Hypothalamus (tissue), 51 donors: ENCODE measurements around the gene NUTM2A.
"Not testable (repeated sequence)": the region's sequence is repeated elsewhere in the genome, so short reads cannot be mapped to it uniquely, and the experiment has no call there.

ENCODE experiments used
- DNase-seq, 51 donors: peaks; one replicate each; lab custom pipeline; 2025; lab: John Stamatoyannopoulos, UW

NUTM2A gene, protein sequence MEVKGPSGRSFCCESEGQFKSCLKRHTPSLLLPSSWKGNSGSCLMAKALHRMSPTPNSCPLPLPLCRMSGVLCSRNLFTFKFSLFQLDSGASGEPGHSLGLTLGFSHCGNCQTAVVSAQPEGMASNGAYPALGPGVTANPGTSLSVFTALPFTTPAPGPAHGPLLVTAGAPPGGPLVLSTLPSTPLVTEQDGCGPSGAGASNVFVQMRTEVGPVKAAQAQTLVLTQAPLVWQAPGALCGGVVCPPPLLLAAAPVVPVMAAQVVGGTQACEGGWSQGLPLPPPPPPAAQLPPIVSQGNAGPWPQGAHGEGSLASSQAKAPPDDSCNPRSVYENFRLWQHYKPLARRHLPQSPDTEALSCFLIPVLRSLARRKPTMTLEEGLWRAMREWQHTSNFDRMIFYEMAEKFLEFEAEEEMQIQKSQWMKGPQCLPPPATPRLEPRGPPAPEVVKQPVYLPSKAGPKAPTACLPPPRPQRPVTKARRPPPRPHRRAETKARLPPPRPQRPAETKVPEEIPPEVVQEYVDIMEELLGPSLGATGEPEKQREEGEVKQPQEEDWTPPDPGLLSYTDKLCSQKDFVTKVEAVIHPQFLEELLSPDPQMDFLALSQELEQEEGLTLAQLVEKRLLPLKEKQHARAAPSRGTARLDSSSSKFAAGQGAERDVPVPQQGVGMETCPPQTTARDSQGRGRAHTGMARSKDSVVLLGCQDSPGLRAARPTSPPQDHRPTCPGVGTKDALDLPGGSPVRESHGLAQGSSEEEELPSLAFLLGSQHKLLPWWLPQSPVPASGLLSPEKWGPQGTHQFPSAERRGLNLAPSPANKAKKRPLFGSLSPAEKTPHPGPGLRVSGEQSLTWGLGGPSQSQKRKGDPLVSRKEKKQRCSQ

DNA sequence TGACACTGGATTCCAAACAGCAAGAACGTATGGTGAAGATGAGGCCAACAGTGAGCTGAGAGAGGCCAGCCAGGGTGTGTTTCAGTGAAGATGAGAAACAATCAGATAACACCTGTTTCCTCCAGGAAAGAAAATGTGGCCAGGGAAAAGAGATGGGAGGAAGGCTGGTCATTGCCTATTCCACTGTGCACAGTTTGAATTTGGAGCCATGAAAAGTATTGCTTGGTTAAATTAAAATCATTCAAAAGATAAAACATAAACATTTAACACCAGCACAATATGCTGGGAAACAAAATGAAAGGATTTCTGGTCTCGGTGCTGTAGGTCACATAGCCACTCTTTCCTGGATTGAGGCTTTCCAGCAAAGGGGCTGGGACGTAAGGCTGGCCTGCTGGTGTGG, at the start of gene NUTM2A:
NUTM2A (plus strand) TSS at position 301 of the 400 bp plus-strand sequence. CDS start 383 bp downstream, outside the sequence.
- not testable (repeated sequence) for DNase-seq

DNA sequence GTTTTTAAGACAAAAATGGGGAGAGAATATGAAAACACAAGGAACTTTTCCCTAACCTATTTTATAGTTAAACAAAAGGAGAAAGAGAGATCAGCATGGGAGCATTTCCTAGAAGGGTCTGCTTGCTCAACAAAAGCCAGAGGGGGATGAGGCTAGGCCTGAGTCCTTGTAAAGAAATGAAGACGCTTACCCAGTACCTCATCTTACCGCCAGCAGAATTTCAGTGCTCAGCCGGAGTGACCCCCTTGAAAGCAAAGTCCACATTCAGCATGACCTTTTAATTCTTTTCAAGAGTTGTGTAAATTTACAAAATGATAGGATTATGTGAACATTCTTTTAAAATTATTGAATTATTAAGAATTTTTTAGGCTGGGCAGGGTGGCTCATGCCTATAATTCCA, 47.7 kb upstream of the NUTM2A start:
- DNase-seq = not testable (repeated sequence)

DNA sequence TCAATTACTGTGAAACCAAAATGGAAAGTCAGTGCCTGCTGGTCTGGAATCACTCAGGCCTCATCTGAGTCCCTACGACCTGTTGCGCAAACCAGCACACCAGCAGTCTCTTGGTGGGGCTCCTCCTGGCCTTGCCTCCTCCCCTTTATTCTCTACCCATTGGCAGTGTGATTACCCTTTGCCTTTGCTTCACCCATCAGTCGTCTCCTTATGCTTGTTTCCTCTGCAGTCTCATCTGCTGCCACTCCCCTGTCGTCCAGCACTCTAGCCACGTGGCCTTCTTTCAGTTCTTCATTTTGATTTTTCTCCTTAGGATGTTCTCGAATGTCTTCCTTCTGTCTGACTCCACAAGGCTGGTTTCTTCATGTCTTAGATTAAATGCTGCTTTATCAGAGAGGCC, 40.8 kb upstream of the NUTM2A start:
- not testable (repeated sequence) for DNase-seq

DNA sequence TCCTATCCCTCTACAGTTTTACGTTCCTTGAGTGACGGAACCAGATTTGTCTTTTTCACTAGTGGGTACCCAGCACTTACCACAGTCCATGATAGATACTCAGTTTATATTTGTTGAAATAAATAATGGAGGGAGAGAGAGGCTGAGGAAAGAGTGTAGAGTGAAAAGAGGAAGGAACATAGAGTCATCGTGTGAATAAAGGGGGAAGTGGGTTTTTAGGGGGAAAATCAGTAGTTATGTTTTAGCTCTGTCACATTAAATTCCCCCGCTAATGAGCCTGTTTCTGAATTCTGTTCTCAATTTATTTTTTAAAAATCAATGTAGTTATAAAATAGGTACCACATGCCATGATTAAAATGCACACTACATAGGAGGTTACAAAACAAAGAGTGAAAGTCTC, 39.2 kb upstream of the NUTM2A start:
- not testable (repeated sequence) for DNase-seq

DNA sequence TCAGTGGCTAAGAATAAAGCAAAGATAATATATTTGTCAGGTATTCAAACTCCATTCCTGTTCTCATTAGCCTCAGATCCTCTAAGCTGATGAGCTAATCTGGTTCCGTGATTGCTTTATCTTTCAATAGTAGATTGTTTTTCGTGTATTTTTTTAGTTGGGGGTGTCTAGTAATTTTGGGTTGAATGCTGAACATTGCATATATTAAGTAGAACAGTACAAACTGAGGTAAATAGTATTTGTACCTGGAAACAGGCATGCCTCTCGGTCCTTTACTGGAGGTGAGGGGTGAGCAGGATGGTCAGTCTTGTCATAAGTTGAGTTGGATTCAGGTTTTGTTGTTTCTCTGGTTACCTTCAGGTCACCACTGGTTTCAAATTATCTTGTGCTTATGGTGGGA, 37.7 kb upstream of the NUTM2A start:
- not testable (repeated sequence) for DNase-seq

DNA sequence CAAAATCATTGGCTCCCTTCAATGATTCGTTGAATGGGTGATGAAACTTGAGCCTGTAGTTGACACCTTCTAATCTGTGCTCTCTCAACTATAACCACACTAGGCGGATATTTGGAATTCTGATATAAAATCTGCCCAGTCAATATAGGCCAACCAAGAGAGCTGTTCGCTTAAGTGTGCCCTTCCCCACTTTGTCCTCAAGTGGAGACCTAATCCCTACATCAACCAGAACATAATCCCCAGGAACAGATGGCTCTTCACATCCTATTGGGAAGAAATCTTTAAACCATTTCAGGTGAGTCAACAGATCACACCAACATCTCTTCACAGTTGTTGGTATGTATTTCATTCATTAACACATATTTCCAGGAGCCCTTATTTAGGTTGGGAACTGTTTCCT, 33.4 kb upstream of the NUTM2A start:
- DNase-seq = not testable (repeated sequence)

DNA sequence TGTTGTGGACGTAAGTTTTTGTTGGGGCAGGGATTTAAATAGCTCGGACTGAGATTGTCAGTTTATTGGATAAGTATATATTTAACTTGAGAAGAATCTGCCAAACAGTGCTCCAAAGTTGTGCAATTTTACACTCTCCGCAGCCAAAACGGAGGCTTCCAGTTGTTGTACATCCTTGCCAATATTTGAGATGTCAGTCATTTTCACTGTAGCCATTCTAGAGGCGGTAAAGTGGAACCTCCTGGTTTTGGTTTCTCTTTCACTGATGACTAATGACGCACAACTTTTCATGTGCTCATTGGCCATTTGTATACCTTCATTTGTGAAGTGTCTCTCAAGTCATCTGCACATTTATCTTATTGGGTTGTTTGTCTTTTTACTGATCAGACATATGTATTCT, 24.3 kb upstream of the NUTM2A start:
- DNase-seq = not testable (repeated sequence)

DNA sequence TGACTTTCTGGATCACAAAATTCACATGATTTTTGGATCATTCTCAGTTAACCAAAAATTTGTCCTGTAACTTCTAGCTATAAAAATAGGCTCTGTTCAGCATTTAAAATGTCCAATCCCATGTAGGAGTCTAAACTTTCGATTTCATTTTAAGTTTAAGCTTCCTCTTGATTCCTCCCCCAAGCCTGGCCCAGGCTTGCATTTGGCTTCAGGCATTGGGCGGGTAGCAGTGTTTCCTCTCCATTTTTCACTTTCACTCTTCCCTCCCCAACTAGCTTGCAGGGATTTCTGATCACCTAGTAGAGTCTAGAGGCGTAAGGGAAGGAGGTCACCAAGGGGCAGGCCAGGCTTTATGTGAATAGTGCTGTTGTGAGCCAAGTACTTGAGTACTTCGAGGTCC, 20.4 kb upstream of the NUTM2A start:
- DNase-seq = not testable (repeated sequence)

DNA sequence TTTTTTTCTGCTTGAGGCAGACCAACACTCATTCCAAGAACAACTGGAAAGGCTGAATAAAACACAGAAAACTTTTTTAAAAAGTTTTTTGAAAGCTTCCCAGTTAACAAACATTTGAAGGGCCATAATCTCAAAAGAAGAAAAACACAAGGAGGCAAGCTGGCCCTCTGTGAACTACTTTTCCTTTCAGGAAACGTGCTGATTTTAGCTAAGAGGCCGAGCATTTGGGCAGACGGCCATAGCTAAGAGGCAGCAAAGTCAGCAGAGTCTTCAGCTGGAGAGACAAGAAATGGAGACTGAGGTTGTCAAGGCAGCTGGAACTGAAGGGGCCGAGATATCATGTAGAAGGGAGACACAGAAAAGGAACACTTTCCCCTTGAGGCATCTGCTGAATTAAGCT, 18.3 kb upstream of the NUTM2A start:
- peak in 1 of 51 donors; percentile 5 for DNase-seq

DNA sequence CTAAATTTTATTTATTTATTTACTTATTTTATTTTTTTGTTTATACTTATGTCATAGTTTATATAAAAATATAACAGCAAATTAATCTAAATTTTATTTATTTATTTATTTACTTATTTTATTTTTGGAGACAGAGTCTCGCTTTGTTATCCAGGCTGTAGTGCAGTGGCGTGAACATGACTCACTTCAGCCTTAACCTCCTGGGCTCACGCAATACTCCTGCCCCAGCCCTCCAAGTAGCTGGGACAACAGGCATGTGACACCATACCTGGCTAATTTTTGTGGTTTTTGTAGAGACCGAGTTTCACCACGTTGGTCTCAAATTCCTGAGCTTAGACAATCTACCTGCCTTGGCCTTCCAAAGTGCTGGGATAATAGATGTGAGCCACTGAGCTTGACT, 14.9 kb upstream of the NUTM2A start:
- not testable (repeated sequence) for DNase-seq

DNA sequence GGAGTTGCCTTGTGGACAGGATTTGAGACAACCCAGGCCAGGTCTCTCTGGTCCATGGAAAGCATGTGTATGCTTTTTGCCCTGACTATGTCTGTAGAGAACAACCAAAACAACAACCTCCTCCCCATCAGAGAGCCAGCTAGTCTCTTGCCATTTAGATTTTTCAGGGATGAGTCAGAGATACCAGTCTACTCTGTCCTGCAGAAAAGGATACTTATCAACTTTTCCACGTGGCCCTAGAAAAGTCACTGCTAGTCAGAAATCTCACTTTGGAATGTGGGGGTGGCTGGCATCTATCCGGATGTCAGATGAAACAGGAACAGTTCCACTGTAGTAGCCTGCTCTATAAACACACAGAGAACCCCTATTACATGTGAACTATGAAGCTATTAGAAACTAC, 13.4 kb upstream of the NUTM2A start:
- DNase-seq = not testable (repeated sequence)

DNA sequence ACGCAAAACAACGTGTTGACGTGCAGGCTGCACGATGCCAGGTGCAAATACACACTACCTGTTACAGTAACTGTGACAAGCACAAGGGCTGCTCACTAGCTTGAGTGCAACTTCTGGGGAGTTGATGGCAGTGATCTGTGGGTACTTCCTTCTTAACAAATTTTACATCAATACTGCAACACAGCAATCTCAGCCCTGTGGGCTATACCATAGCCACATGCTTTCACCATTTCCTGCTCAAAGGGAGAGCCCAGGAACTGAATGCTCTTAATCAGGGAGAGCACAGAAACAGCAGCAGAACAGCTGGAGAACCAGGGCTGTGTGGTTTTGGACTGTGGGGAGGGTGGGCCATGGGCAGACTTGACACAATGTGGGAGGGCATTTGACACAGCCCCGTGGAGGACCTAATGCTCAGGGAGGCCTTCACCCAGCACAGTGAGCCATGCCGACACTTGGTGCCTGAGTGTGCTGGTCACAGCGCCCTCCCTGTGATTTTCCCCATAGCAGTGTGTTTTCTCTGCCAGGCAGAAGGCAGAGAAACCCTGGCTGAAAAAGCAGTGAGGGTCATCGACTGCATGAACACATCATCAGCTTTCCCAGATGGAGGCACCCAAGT, 12.0 kb upstream of the NUTM2A start:
- not testable (repeated sequence) for DNase-seq

DNA sequence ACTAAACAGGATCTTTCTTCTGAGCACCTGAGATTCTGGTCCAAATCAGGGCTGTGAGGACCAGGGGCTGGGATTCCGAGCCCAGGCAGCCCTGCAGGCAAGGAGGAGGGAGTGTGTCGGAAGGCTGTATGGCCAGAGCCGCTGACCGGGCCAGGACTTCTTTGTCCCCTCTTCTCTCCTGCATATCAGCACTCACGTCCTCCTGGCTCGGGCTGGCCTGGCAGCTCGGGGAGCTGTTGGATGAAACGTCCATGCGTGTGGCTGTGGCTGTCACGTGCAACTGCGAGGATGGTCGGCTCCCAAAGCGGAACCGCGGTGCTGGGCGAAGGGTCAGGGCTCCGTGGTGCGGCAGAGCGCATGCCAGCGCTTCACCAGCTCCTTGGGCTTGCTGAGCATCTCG, 11.4 kb upstream of the NUTM2A start:
- not testable (repeated sequence) for DNase-seq

DNA sequence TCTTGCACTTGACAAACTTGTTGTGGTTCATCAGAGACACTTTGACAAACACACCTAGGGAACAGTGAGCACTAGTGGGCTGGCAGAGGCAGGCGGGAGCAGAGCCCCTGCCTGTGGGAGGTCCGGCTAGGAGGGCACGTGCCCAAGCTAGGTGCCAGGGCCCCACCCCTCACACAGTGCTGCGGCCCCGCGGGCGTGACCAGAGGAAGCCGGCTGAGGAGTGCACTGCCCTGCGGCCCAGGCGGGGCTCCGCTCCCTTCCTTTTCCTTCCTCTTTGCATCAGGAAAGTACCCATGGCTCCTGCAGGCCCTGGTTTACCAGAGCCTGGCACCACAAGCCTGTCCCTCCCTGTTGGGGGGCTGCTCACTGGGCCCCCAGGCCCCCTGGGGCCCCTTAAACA, 9.1 kb upstream of the NUTM2A start:
- DNase-seq = not testable (repeated sequence)

DNA sequence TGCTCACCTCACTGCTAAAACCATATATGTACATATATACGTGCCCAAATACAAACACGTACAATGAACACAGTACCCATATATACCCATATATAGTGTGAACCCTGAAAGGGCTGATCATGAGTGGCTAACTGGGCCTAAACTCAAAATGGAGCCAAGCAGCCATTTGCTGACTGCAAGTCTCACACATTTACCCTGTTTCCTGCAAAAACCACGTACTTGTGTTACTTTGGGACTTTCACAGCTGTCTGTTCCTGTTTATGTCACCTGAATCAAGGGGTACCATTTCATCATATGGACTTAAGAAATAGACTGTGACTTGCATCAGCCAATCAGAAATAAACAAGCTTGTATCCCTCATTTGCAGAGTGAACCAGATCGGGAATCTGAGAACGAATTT, 5.9 kb upstream of the NUTM2A start:
- not testable (repeated sequence) for DNase-seq

DNA sequence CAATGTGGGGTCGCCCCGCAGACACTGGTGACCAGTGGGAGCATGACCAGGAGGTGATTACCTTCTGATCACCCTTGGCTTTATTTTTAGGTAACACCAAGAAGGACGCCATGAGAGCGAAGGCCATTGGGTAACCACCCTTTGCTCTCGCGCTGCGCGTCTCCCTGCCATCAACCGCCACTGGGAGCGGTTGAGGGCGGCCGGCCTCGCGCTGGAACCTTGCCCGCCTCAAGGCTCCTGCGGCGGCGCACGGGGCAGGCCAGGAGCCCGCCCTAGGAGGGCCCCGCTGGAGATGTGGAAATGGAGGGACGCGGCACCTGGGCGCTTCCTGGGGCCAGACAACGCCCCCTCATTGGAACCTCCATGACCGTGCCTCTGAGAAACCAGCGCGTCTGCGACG, 2.5 kb upstream of the NUTM2A start:
- DNase-seq = not testable (repeated sequence)

DNA sequence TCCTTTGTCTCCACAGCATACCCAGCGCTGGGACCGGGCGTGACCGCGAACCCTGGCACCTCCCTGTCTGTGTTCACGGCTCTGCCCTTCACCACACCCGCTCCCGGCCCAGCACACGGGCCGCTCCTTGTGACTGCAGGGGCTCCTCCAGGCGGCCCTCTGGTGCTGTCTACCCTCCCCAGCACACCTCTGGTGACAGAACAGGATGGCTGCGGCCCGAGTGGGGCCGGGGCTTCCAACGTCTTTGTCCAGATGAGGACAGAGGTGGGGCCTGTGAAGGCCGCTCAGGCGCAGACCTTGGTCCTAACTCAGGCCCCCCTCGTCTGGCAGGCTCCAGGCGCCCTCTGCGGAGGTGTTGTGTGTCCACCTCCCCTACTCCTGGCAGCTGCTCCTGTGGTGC, 3.0 kb downstream of the NUTM2A start:
- DNase-seq = not testable (repeated sequence)

DNA sequence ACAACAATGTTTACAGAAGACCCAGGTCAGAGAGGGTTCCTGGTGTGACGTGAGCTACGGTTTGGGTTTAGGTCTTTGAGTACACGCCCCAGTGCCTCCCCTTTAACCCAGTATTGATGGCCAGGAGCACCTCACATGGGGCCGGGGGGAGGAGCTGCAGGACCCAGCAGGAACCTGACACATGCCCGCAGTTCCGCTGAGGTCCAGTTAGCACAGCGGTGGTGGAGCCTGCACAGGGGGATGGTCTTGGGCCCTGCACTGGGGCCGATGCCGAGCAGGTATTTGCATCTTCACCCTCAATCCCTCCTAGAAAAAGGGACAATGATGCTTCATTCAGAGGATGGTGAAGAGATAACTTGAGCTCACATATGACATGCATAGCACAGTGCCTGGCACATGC, 4.0 kb downstream of the NUTM2A start:
- DNase-seq = not testable (repeated sequence)

DNA sequence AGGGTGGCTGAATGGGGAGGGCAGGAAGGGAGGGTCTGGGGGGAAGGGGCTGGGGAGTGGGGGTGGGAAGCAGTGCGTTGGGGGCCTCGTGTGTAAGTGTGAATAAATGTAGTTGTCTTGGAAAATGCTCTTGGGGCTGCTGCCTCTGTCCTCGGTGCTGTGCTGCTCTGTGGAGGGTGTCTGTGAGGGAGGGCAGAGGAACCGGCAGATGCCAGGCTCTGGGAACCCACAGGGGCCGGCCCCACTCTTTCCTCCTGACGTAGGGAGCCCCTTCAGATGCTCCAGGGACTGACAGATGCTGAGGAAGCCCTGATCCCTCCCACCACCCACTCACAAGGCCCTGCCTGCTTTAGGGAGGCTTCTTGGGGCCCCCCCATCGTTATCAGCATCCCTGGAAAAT, 9.6 kb downstream of the NUTM2A start:
- not testable (repeated sequence) for DNase-seq

DNA sequence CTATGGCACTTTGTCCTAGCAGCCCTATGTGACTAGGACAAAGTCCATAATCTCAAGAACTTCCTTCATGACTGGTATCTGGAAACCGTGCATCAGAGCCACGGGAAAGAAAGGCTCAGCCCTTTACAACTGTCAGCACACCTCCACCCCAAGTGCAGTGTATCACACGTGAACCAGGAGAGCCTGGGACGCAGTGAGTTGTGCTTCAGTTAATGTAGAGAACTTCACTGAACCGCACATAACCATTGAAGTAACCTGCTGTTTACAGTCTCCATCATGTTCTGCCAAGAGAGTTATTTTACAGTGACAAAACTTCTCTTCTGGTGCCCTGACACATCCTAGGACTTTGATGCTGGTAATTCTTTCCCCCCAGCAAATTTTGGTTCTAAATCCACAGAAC, 12.0 kb downstream of the NUTM2A start:
- not testable (repeated sequence) for DNase-seq

DNA sequence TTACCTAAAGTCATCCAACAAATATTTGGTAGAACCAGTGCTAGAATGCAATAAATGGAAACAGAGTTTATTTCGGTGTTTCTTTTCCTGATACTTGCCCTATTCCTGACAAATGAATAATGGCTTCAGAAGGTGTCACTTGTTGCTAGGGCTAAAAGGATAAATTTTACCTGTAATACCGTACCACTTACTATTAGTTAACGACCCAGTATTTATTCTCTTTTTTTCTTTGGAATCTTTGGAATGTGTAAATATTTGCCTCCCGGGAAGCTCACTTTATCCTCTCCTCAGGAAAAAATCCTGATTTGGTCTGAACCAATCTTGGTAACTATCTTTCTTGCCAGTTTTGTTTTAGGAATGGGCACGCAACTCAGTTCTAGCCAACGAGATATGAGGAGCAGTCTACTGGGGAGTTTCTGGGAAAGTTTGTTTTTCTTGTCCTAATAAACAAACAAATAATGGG, 14.1 kb downstream of the NUTM2A start:
- not testable (repeated sequence) for DNase-seq
